NB4 (cell line): ENCODE results near the gene PIBF1.

Experiments
- CTCF ChIP-seq: IDR thresholded peaks from one replicate; pipeline ENCODE4 v1.5.1; 2012; ENCODE audit warnings: low read depth, low read length
- MAX ChIP-seq: IDR thresholded peaks from 2 replicates; pipeline ENCODE4 v1.6.1; 2011; ENCODE audit warnings: low read depth, low read length
- POLR2A ChIP-seq: IDR thresholded peaks from 2 replicates; pipeline ENCODE4 v1.6.1; 2011; ENCODE audit warnings: mild to moderate bottlenecking; ENCODE audit not compliant: insufficient read length; ENCODE audit errors: extremely low read depth

GRCh38 chr13:73054712-73055111 lies 272.8 kb downstream of the PIBF1 start:
- no peak for TF ChIP-seq CTCF
- TF ChIP-seq POLR2A = no peak
- TF ChIP-seq MAX = no peak
